Neutrophil (primary cell): Measurements from ENCODE around the gene DLD.
"Not testable (repeated sequence)": the region's sequence is repeated elsewhere in the genome, so short reads cannot be mapped to it uniquely, and the experiment has no call there.

Experiments
- H3K27ac ChIP-seq: fragments of 200-600 bp; sonication (generic); 2 replicates; pipeline ENCODE4 v1.5.1; 2016; ENCODE audit warnings: mild to moderate bottlenecking, moderate library complexity
- H3K27me3 ChIP-seq: fragments of 200-600 bp; sonication (generic); 2 replicates; pipeline ENCODE4 v1.6.0; 2016; ENCODE audit warnings: mild to moderate bottlenecking
- H3K36me3 ChIP-seq: fragments of 200-600 bp; sonication (generic); 2 replicates; pipeline ENCODE4 v1.5.1; 2017
- H3K4me1 ChIP-seq, 2 experiments: fragments of 200-600 bp in 1 of 2; sonication (generic) in 1 of 2; 1 replicate in 1 of 2; 2 replicates in 1 of 2; pipeline versions ENCODE4 v1.5.1 to v1.6.1; 2013 to 2016; ENCODE audit warnings: low read depth in 1 of 2, low read length in 1 of 2, mild to moderate bottlenecking in 1 of 2, moderate library complexity in 1 of 2; ENCODE audit not compliant: control insufficient read depth in 1 of 2, insufficient read depth in 1 of 2
- H3K4me3 ChIP-seq, 2 experiments: fragments of 200-600 bp in 1 of 2; sonication (generic) in 1 of 2; 1 replicate in 1 of 2; 2 replicates in 1 of 2; pipeline ENCODE4 v1.5.1; 2013 to 2016; ENCODE audit warnings: low read depth in 1 of 2, low read length in 1 of 2, mild to moderate bottlenecking in 1 of 2, moderate library complexity in 1 of 2
- H3K9me3 ChIP-seq: fragments of 200-600 bp; sonication (generic); 2 replicates; pipeline ENCODE4 v1.5.1; 2016
- CTCF ChIP-seq: fragments of 200-600 bp; sonication (generic); IDR thresholded peaks from 2 replicates; pipeline ENCODE4 v1.5.1; 2016; ENCODE audit warnings: antibody characterized with exemption

DLD gene

DNA sequence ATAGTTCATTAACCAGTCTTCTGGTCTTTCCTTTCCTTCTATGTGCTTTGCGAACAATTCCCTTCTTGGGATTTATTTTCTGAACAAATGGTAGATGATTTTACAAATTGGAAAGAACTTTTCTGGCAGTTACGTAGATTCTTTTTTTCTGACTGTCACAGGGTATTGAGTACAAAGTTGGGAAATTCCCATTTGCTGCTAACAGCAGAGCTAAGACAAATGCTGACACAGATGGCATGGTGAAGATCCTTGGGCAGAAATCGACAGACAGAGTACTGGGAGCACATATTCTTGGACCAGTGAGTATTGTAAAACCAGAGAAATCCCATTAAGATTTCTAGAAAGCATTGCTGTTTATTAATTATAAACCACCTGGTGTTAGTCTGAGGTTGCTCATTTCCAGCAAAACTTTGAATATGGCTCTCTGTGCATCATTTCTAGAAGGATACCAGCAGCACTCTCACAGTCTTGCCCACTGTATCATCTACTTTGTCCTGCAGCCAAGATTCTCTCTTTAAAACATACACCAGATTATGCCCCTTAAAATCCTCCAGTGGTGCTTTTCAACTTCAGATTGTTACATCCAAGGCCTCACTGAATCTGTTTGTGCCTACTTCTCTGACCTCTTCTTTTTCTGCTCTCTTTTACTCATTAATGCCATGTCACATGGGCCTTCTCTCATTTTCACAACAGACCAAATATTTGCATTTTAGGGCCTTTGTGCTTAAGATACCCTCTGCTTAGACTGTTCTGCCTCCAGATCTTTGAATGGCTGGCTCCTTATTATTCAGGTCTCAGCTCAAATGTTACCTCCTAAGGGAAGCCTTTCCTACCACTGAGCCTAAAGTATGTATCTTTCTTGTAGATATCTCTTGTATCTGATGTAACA, 27.0 kb downstream of the DLD start:
- H3K4me3 ChIP-seq, result no peak overlapping the region
- H3K4me1 ChIP-seq, result peaks cover 27 to 43% of the 10 kb centered on the region in 2 experiments
- peak overlapping the region; percentile 19 for H3K27ac ChIP-seq
- TF ChIP-seq CTCF, result no peak
- H3K9me3 ChIP-seq, result no peaks in the 10 kb centered on the region
- H3K36me3 ChIP-seq, result peaks cover 57% of the 10 kb centered on the region
- H3K27me3 ChIP-seq, result no peaks in the 10 kb centered on the region

DNA sequence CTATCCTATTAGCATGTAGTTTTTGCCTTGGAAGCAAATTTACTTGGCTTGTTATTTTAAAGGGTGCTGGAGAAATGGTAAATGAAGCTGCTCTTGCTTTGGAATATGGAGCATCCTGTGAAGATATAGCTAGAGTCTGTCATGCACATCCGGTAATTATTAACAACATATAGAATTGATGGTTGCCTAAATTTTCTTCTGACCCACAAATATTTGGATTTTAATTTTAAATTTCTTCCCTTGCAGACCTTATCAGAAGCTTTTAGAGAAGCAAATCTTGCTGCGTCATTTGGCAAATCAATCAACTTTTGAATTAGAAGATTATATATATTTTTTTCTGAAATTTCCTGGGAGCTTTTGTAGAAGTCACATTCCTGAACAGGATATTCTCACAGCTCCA, 28.0 kb downstream of the DLD start:
- H3K27me3 ChIP-seq, result no peaks in the 10 kb centered on the region
- no peaks in the 10 kb centered on the region for H3K9me3 ChIP-seq
- peaks cover 65% of the 10 kb centered on the region for H3K36me3 ChIP-seq
- H3K4me3 ChIP-seq, result no peak overlapping the region
- peaks cover 26 to 46% of the 10 kb centered on the region in 2 experiments for H3K4me1 ChIP-seq
- TF ChIP-seq CTCF, result no peak
- H3K27ac ChIP-seq, result no peak overlapping the region

DNA sequence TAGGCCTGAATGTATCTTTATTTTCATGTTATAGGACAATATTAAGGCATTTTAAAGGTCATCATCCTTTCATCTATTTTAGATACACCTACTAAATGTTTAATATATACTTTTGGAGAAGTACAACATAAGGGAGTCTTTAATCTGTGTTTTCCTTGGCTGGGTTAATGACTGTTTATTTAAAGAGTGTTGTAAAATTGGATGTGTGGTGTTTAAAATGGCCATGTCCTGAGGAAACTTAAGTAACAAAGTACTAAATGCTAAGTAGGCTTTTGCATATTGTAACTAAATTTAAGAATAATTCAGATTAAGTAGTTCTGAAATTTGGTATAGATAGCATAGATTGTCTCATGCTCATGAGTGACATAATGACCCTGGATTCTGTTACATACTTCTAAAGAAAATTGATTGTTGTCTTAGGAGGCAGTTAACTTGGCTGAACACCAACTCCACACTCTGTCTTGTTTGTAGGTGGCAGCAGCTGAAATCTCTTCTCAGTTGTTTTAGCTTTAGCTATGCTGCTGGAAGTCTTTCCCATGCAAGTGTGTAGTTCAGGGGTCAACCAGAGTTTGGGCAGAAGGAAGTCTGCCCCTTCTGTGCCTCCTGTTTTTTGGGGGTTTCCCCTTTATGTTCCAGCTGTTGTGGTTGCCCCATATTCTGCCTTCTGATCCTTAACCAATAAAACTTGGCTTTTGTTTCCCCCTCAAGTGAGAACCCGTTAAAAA, 29.2 kb downstream of the DLD start:
- Histone ChIP-seq H3K4me3 (no peak overlapping the region), H3K36me3 (peaks cover 66% of the 10 kb centered on the region), H3K9me3 (no peaks in the 10 kb centered on the region), H3K27me3 (no peaks in the 10 kb centered on the region), H3K4me1 (peaks cover 26 to 46% of the 10 kb centered on the region in 2 experiments), H3K27ac (peak overlapping the region; percentile 1)
- no peak for TF ChIP-seq CTCF

DNA sequence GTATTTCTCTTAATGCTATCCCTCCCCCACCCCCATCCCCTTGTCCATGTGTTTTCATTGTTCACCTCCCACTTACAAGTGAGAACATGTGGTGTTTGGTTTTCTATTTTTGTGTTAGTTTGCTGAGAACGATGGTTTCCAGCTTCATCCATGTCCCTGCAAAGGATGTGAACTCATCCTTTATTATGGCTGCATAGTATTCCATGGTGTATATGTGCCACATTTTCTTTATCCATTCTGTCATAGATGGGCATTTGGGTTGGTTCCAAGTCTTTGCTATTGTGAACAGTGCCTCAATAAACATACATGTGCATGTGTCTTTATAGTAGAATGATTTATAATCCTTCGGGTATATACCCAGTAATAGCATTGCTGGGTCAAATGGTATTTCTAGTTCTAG, 30.8 kb downstream of the DLD start:
- Histone ChIP-seq H3K4me1 (peaks cover 34 to 45% of the 10 kb centered on the region in 2 experiments), H3K36me3 (peaks cover 58% of the 10 kb centered on the region)
- not testable (repeated sequence) for H3K4me3 ChIP-seq, H3K27ac ChIP-seq, H3K9me3 ChIP-seq, H3K27me3 ChIP-seq

- peaks cover 39 to 54% of the 10 kb centered on the region in 2 experiments for H3K4me1 ChIP-seq
- no peak overlapping the region for H3K4me3 ChIP-seq
- no peak overlapping the region for H3K27ac ChIP-seq
- H3K9me3 ChIP-seq, result no peaks in the 10 kb centered on the region
- H3K27me3 ChIP-seq, result no peaks in the 10 kb centered on the region
- peaks cover 48% of the 10 kb centered on the region for H3K36me3 ChIP-seq
- no peak for TF ChIP-seq CTCF
Measured at GRCh38 chr7:107922886-107923285, 31.9 kb downstream of the DLD start.
